GM18868 (cell line): Measurements from ENCODE around the gene CDH12.

Source experiments
- ATAC-seq: cut with Tn5 transposase; IDR thresholded peaks from one replicate; pipeline ENCODE4 v1.9.1; 2021; ENCODE audit warnings: mild to moderate bottlenecking, moderate library complexity; ENCODE audit not compliant: unreplicated experiment

CDH12 gene

GRCh38 chr5:21783074-21783679, 1070.0 kb downstream of the CDH12 start:
- no peak for ATAC-seq

DNA sequence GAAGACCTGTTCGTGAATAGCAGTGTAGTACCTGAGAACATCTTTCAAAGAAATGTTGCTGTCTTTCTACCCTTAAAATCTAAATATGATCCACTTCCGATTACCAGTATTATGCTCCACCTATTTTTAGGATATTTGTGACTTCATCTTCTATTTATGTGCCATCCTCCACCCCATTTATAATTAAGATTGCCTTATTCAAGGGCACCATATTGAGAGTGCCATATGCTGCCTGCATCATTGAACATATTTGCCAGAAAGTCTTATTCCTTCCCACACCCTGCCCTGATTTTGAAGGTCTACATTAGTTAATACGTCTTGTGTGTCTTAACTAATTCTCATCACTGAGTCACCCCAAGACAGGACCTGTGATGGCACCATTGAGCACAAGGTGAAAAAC, 1076.7 kb downstream of the CDH12 start:
- no peak for ATAC-seq

DNA sequence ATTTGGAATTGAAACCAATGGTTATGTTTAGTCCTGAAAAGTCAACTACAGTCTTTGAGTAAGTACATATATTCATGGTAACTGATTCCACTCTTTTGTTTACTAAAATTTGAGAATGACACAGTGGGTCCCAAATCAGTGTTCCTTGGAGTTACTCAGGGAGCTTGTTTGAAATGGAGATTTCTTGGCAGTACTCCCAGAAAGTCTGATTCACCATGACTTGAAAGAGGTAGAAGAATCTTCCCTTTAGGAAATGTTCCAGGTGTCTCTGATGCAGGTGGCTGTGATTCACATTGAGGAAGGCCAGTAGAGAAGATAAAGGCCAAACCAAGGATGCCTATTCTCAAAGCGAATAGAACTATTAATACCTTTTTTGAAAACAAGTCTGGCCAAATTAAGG, 1078.3 kb downstream of the CDH12 start:
- no peak for ATAC-seq

- ATAC-seq, result no peak
Observed at GRCh38 chr5:21774281-21774680, 1078.9 kb downstream of the CDH12 start.

DNA sequence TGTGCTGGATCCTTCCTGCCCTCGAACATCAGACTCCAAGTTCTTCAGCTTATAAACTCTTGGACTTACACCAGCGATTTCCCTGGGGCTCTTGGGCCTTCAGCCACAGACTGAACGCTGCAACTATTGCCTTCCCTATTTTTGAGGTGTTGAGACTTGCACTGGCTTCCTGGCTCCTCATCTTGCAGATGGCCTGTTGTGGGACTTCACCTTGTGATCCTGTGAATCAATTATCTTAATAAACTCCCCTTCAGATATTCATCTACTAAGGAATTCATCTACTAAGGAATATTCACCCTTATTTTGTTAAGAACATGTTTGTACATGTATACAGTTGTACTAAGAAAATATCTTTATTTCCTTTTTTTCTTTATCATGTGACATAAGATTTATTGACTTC, 1079.7 kb downstream of the CDH12 start:
- no peak for ATAC-seq

GRCh38 chr5:21765406-21765805, 1087.7 kb downstream of the CDH12 start:
- no peak for ATAC-seq

- no peak for ATAC-seq
Observed at GRCh38 chr5:21739096-21739495, 1114.0 kb downstream of the CDH12 start.

GRCh38 chr5:21723500-21723899, 1129.6 kb downstream of the CDH12 start:
- no peak for ATAC-seq

GRCh38 chr5:21711866-21712758, 1141.0 kb downstream of the CDH12 start:
- ATAC-seq, result no peak

DNA sequence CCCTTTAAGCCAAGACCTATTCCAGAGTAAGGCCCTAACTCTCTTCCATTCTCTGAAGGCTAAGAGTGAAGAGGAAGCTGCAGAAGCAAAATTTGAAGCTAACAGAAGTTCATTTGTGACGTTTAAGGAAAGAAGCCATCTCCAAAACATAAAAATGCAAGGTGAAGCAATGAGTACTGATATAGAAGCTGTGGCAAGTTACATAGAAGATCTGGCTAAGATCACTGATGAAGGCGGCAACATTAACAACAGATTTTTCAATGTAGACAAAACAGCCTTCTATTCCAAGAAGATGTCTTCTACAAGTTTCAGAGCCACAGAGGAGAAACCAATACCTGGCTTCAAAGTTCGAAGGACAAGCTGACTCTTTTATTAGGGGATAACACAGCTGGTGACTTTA, 1143.4 kb downstream of the CDH12 start:
- no peak for ATAC-seq

DNA sequence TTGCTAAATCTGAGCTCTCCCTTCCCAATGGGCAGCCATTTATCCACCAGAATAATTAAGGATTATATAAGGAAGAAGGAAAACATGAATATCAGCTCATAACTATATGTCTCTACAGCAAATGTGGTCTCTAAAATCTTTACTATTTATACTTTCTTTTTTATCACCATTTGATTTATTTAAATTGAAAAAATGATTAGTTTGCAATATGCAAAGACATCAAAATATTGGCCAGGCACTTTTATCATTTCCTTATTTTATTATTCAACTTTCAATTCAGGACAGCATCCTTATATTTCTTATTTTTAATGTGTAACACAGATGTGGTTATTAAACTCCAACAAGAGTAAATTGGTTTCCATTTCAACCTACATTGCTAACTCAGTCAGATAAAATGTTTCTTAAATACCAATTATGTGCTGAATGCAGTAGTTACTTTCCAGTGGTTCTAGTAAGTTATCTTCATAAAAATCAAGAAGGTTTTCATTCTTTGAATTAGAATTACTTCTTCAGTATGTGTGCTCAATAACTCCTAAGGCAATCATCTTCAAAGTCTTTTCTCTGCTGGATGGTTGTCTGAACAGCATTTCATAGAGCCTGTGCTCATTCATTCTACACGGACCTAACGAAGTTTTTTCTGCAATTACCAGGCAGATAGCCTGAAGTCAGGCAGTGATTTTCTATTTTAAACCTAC, 1148.0 kb downstream of the CDH12 start:
- ATAC-seq, result no peak

DNA sequence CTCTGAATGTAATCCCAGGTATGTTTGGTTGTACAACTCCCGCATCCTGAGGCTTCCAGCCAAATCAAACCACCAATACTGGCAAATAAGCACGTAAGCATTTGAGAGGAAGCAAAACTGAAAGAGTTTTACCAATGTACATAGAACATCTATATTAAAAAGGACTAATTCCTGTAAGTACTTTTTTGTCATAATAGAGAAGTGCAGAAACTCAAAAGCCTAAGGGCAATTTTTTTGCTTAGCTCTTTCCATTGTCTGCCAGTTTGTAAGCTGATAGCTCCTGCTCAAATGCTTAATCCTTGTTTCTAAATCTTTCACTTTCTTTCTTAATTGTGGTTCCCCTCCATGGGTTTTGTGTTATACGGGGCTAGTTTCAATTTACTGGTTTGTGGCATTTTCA, 1151.8 kb downstream of the CDH12 start:
- ATAC-seq, result peak; percentile 52
